Skeletal muscle tissue (tissue), 4 donors: ENCODE results near the gene NUP85. TPM values are rescaled to one million over a fixed set of nuclear protein-coding genes. Genes with fewer than 3 reads are reported as not detected.
A peak's percentile ranks its signal among the peaks of the same experiment; 100 is the strongest.
"Not testable (repeated sequence)": the region's sequence is repeated elsewhere in the genome, so short reads cannot be mapped to it uniquely, and the experiment has no call there.

Source experiments
- H3K27ac ChIP-seq: one replicate; pipeline ENCODE4 v1.7.0; 2013; ENCODE audit warnings: mild to moderate bottlenecking, low read depth, low read length, inconsistent platforms
- H3K27me3 ChIP-seq, 3 donors: one replicate each; pipeline ENCODE4 v1.7.0; 2013; ENCODE audit warnings: low read length in 3 of 3; ENCODE audit not compliant: control insufficient read depth in 3 of 3, insufficient read depth in 3 of 3
- H3K36me3 ChIP-seq, 3 donors: one replicate each; pipeline ENCODE4 v1.7.0; 2013; ENCODE audit warnings: low read length in 3 of 3; ENCODE audit not compliant: control insufficient read depth in 3 of 3, insufficient read depth in 3 of 3
- H3K4me1 ChIP-seq, 3 donors: one replicate each; pipeline ENCODE4 v1.7.0; 2013; ENCODE audit warnings: low read length in 3 of 3, mild to moderate bottlenecking in 3 of 3; ENCODE audit not compliant: control insufficient read depth in 3 of 3, insufficient read depth in 3 of 3
- H3K4me3 ChIP-seq, 3 donors: one replicate each; pipeline ENCODE4 v1.7.0; 2013; ENCODE audit warnings: low read length in 3 of 3
- H3K9ac ChIP-seq, 3 donors: one replicate each; pipeline ENCODE4 v1.7.0; 2013; ENCODE audit warnings: low read length in 3 of 3, mild to moderate bottlenecking in 3 of 3, moderate library complexity in 2 of 3, low read depth in 1 of 3
- H3K9me3 ChIP-seq, 3 donors: one replicate each; pipeline ENCODE4 v1.7.0; 2013; ENCODE audit warnings: low read length in 3 of 3; ENCODE audit not compliant: control insufficient read depth in 3 of 3
- total RNA-seq: library from RNA; depleted of rRNA; stranded (reverse); fragments of >200 nt; gene quantifications from one replicate; pipeline ENCODE4 v1.2.3, GENCODE V29; 2014
- donor health status: Osteomylitis.

NUP85 gene, protein sequence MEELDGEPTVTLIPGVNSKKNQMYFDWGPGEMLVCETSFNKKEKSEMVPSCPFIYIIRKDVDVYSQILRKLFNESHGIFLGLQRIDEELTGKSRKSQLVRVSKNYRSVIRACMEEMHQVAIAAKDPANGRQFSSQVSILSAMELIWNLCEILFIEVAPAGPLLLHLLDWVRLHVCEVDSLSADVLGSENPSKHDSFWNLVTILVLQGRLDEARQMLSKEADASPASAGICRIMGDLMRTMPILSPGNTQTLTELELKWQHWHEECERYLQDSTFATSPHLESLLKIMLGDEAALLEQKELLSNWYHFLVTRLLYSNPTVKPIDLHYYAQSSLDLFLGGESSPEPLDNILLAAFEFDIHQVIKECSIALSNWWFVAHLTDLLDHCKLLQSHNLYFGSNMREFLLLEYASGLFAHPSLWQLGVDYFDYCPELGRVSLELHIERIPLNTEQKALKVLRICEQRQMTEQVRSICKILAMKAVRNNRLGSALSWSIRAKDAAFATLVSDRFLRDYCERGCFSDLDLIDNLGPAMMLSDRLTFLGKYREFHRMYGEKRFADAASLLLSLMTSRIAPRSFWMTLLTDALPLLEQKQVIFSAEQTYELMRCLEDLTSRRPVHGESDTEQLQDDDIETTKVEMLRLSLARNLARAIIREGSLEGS
- 22.4 TPM for total RNA-seq

DNA sequence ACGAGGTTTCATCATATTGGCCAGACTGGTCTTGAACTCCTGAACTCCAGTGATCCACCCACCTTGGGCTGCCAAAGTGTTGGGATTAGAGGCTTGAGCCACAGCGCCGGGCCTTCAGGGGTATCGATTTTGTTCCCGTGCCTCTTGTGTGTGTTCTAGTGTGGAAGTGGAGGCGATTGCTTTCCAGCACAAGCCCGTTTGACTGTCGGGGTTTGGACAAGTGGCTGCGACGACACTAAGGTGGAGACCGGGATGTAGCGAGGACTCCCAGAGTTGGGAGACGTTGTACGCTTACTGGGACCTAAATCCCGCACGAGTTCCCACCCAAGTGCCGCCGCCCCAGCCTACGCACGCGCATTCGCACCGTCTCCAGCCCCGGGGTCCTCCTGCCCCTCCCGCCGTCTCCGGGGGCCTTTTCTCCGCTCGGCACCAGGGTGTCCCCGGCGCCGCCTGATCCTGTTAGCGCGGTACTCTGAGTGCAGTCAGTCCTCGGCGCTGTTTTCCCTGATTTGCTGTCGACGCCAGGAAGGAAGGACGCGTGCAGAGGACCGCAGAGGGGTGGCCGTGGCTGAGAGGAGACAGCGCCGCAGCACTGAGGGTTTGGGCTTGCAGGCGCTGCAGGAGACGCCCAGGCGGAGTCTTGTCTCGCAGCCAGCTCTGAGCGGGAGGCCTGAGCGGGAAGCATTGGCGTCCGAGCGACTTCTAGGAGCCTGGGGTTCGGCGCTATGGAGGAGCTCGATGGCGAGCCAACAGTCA is at the start of gene NUP85:
TSS of gene NUP85 (plus strand) at position 643 of the 756 bp plus-strand sequence. CDS start at position 726, 83 bp downstream.
- peaks cover 4 to 14% (median 7%) of the 10 kb centered on the region in 3 donors for H3K4me1 ChIP-seq
- H3K9me3 ChIP-seq = no peaks in the 10 kb centered on the region
- H3K9ac ChIP-seq = peak within 1 kb of the TSS; percentile 98 to 100 (median 99)
- H3K27me3 ChIP-seq = no peaks in the 10 kb centered on the region
- peak within 1 kb of the TSS; percentile 97 to 100 (median 99) for H3K4me3 ChIP-seq
- peak within 1 kb of the TSS; percentile 89 for H3K27ac ChIP-seq
- peaks cover 4 to 17% (median 14%) of the 10 kb centered on the region in 3 donors for H3K36me3 ChIP-seq

DNA sequence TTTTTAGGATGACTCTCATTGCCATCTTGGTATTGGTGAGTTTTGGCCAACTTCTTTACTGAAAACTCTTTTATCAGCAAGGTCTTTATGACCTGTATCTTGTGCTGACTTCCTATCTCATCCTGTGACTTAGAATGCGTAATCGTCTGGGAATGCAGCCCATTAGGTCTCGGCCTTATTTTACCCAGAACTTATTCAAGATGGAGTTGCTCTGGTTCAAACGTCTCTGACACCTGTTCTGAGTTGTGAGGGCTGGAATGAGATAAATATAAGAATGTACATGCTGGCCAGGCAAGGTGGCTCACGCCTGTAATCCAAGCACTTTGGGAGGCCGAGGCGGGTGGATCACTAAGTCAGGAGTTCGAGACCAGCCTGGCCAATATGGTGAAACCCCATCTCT is 47.0 kb upstream of the NUP85 start:
- H3K9ac ChIP-seq, H3K27ac ChIP-seq, H3K4me3 ChIP-seq, H3K9me3 ChIP-seq, H3K27me3 ChIP-seq, H3K36me3 ChIP-seq: not testable (repeated sequence)
- peaks cover 9 to 16% (median 13%) of the 10 kb centered on the region in 3 donors for H3K4me1 ChIP-seq

DNA sequence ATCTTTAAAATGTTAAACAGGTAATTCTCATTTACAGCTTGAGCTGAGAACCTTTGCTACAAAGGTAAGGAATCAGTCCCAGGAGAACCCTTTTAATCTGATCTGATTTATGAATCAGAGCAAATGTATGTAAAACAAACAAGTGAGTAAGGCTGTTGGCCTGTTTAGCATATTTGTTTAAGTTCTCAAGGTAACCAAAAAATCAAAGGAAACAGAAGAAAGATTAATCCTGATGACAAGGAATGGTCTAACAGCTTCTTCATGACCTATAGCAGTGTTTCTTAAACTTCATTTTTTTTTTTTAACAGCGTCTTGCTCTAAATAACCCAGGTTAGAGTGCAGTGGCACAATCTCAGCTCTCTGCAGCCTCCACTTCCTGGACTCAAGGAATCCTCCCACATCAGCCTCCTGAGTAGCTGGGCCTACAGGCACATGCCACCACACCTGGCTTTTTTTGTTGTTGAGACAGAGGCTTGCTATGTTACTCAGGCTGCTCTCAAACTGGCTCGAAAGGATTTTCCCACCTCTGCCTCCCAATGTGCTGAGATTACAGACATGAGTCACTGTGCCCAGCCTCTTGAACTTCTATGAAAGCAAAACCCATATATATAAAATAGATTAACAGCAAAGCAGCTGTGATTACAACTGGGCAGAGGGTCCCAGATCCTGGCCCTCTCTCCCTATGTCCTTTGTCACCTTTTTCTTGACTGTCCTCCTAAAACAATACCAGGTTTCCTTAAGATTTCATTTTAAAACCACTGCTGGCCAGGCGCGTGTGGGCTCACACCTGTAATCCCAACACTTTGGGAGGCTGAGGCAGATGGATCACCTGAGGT is 46.1 kb upstream of the NUP85 start:
- Histone ChIP-seq H3K9me3 (no peaks in the 10 kb centered on the region), H3K4me3 (no peak overlapping the region), H3K27ac (peak overlapping the region; percentile 52), H3K27me3 (no peaks in the 10 kb centered on the region), H3K4me1 (peaks cover 5 to 11% (median 10%) of the 10 kb centered on the region in 3 donors), H3K36me3 (peaks cover 0 to 5% (median 0%) of the 10 kb centered on the region in 3 donors), H3K9ac (no peak overlapping the region)

DNA sequence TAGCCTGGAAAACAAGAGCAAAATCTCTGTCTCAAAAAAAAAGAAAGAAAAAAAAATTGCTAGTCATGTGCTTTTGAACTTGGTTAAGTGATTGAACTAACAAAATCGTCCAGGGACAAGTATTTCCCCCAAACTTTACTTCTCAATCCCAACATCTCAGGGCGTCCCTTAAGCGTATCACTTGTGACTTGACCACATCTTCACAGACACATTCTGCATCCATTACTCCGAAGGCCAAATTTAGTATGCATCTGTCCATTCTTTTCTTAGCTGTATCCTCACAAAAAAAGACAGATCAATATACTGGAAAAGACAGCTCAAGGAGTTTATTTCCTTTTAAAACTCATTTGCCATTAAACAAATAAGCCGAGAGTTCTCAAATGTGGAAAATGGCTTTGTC is 45.3 kb upstream of the NUP85 start:
- H3K27me3 ChIP-seq = no peaks in the 10 kb centered on the region
- H3K4me1 ChIP-seq = peaks cover 0 to 4% (median 3%) of the 10 kb centered on the region in 3 donors
- H3K9me3 ChIP-seq = no peaks in the 10 kb centered on the region
- H3K9ac ChIP-seq = no peak overlapping the region
- H3K4me3 ChIP-seq = no peak overlapping the region
- H3K27ac ChIP-seq = peak overlapping the region; percentile 52
- peaks cover 0 to 5% (median 0%) of the 10 kb centered on the region in 3 donors for H3K36me3 ChIP-seq

DNA sequence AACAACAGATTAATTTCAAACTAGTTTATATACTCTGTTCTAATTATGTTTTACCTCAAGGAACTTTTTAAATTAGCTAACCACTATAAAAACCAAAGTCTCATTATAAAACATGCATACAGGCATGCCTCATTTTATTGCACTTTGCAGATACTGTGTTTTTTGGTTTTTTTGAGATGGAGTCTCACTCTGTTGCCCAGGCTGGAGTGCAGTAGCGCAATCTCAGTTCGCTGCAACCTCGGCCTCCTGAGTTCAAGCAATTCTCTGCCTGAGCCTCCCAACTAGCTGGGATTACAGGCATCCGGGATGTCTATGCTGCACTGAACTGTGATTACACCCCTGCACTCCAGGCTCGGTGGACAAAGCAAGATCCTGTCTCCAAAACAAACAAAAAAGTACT is 42.4 kb upstream of the NUP85 start:
- Histone ChIP-seq H3K9ac (no peak overlapping the region), H3K27me3 (no peaks in the 10 kb centered on the region), H3K9me3 (no peaks in the 10 kb centered on the region), H3K36me3 (peaks cover 9 to 16% (median 14%) of the 10 kb centered on the region in 3 donors), H3K27ac (no peak overlapping the region), H3K4me1 (no peaks in the 10 kb centered on the region), H3K4me3 (no peak overlapping the region)

DNA sequence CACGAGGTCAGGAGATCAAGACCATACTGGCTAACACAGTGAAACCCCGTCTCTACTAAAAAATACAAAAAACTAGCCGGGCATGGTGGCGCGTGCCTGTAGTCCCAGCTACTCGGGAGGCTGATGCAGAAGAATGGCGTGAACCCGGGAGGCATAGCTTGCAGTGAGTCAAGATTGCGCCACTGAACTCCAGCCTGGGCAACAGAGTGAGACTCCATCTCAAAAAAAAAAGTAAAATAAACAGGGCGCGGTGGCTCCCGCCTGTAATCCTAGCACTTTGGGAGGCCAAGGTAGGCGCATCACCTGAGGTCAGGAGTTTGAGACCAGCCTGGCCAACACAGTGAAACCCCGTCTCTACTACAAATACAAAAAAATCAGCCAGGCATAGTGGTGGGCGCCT is 40.9 kb upstream of the NUP85 start:
- peaks cover 12 to 20% (median 14%) of the 10 kb centered on the region in 3 donors for H3K36me3 ChIP-seq
- not testable (repeated sequence) for H3K4me3 ChIP-seq, H3K9ac ChIP-seq, H3K4me1 ChIP-seq, H3K27me3 ChIP-seq, H3K9me3 ChIP-seq, H3K27ac ChIP-seq

DNA sequence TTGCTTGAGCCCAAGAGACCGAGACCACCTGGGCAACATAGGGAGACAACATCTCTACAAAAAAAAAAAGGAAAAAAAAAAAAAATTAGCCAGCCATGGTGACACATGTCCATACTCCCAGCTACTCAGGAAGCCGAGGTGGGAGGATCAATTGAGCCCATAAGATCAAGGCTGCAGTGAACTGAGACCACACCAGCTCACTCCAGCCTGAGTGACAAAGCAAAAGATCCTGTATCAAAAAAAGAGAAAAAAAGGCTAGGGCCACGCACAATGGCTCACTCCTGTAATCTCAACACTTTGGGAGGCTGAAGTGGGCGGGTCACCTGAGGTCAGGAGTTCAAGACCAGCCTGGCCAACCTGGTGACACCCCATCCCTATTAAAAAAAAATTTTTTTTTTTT is 36.5 kb upstream of the NUP85 start:
- Histone ChIP-seq H3K27me3 (no peaks in the 10 kb centered on the region), H3K4me3 (no peak overlapping the region), H3K9ac (no peak overlapping the region), H3K36me3 (peaks cover 21 to 36% (median 33%) of the 10 kb centered on the region in 3 donors), H3K4me1 (no peaks in the 10 kb centered on the region), H3K27ac (no peak overlapping the region), H3K9me3 (no peaks in the 10 kb centered on the region)

DNA sequence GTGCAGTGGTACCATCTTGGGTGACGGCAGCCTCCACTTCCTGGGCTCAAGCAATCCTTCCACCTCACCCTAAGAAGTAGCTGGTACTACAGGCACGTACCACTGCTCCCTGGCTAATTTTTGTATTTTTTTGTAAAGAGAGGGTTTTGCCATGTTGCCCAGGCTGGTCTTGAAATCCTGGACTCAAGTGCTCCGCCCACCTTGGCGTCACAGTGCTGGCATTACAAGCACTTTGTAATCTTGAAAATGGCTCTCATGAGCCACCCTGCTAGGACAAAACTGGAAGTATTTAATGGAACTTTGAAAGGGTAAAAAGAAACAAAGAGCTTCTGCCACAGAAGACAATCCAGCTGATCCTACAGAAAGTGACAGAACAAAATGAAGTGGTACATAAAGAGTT is 32.0 kb upstream of the NUP85 start:
- no peak overlapping the region for H3K9ac ChIP-seq
- no peak overlapping the region for H3K4me3 ChIP-seq
- no peaks in the 10 kb centered on the region for H3K9me3 ChIP-seq
- H3K27me3 ChIP-seq = no peaks in the 10 kb centered on the region
- no peaks in the 10 kb centered on the region for H3K4me1 ChIP-seq
- H3K36me3 ChIP-seq = peaks cover 27 to 41% (median 40%) of the 10 kb centered on the region in 3 donors
- no peak overlapping the region for H3K27ac ChIP-seq

DNA sequence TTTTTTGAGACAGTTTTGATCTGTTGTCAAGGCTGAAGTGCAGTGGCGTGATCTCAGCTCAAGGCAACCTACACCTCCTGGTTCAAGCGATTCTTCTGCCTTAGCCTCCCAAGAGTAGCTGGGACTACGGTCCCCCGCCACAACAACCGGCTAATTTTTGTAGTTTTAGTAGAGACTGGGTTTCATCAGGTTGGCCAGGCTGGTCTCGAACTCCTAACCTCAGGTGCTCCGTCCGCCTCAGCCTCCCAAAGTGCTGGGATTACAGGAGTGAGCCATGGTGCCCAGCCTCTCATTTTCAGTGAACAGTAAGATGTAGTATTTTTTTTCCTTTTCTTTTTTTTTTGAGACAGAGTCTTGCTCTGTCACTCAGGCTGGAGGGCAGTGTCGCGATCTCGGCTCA is 30.5 kb upstream of the NUP85 start:
- no peak overlapping the region for H3K4me3 ChIP-seq
- H3K36me3 ChIP-seq = peaks cover 25 to 49% (median 45%) of the 10 kb centered on the region in 3 donors

More for the DNA sequence above, 30.5 kb upstream of the NUP85 start:
- Histone ChIP-seq H3K27ac (no peak overlapping the region), H3K9me3 (no peaks in the 10 kb centered on the region), H3K4me1 (peaks cover 0 to 6% (median 5%) of the 10 kb centered on the region in 3 donors), H3K27me3 (no peaks in the 10 kb centered on the region), H3K9ac (no peak overlapping the region)
